GM19372 (cell line): ENCODE measurements around the gene KAT5.
A peak's percentile ranks its signal among the peaks of the same experiment; 100 is the strongest.
"Not testable (repeated sequence)": the region's sequence is repeated elsewhere in the genome, so short reads cannot be mapped to it uniquely, and the experiment has no call there.

Experiments used
- ATAC-seq: cut with Tn5 transposase; IDR thresholded peaks from one replicate; pipeline ENCODE4 v1.9.1; 2021; ENCODE audit warnings: mild to moderate bottlenecking, low read depth, moderate library complexity; ENCODE audit not compliant: unreplicated experiment

KAT5 gene

DNA sequence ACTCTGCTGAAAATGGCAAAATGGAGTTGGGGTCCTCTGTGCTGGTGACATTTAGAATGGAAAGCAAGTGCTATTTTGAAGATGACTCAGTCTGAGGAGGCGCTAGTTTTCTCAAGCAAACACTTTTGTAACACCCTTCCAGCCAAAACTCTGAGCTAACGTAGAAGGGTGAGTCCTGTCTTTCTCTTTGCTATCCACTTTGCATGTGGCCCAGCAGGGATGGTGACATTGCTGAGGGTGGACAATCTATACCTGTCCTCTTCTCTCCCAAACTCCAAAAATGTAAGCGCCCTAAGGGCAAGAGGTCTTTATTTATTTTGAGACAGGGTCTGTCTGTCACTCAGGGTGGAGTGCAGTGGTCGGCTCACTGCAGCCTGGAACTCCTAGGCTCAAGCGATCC is 3.6 kb upstream of the KAT5 start:
- no peak for ATAC-seq

GRCh38 chr11:65709661-65710060 is 2.4 kb upstream of the KAT5 start:
- ATAC-seq, result no peak

GRCh38 chr11:65710421-65710820 is 1.6 kb upstream of the KAT5 start:
- ATAC-seq, result no peak

- ATAC-seq, result no peak
These were observed 603 bp downstream of the KAT5 start for GRCh38 chr11:65712633-65713076.

DNA sequence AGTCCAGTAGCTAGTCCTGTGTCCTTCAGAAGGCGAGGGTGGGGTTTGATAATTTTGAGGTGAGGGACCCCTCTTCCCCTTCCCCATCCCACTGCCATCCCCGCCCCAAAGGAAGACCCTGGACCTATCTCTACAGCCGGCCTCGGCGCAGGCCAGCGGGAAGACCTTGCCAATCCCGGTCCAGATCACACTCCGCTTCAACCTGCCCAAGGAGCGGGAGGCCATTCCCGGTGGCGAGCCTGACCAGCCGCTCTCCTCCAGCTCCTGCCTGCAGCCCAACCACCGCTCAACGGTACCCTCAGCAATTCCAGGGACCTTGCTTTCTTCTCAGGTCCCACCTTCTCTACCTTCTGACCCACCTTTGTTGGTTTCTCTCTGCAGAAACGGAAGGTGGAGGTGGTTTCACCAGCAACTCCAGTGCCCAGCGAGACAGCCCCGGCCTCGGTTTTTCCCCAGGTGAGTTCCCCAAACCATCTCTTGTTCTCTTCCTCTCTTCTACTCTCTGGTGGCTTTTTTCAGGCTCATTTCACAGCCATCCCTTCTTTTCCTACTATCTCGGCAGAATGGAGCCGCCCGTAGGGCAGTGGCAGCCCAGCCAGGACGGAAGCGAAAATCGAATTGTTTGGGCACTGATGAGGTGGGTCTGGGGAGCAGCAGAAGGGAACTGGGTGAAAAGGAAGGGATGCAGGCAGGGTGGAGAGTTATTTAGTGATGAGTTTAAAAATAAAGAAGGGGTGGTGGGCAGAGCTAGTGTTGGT is 1.3 kb downstream of the KAT5 start:
- no peak for ATAC-seq

GRCh38 chr11:65714433-65714832 is 2.4 kb downstream of the KAT5 start:
- ATAC-seq, result no peak

GRCh38 chr11:65716302-65716701 is 4.2 kb downstream of the KAT5 start:
- no peak for ATAC-seq

GRCh38 chr11:65716774-65717405 is 4.8 kb downstream of the KAT5 start:
- no peak for ATAC-seq

DNA sequence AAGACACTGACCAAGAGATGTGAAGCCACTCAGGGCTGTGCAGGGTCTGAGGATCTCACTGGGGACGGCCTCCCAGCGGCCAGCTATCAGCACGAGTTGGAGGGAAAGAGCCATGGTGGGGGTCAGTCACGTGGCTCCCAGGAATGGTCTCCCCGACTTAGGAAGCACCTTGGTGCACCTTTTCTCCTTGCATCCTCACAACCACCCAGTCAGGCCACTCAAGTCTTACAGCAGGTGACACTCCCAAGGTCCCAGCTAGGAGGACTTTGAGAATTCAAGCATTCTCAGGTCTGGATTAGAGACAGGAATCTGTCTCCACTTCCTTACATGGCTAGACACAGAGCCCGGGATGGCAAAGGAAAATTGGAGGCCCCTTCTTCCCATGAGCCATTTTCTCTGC is 5.9 kb downstream of the KAT5 start:
- ATAC-seq, result no peak

DNA sequence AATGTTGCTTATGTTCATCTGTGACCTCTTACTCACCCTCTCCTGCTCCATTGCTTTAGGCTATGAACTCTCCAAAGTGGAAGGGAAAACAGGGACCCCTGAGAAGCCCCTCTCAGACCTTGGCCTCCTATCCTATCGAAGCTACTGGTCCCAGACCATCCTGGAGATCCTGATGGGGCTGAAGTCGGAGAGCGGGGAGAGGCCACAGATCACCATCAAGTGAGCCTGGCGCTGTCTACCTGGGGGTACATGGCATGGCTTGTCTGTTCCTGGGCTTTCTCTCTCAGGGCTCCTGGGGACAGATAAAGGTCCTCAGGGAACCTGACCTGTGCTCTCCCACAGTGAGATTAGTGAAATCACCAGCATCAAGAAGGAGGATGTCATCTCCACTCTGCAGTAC is 6.5 kb downstream of the KAT5 start:
- no peak for ATAC-seq

DNA sequence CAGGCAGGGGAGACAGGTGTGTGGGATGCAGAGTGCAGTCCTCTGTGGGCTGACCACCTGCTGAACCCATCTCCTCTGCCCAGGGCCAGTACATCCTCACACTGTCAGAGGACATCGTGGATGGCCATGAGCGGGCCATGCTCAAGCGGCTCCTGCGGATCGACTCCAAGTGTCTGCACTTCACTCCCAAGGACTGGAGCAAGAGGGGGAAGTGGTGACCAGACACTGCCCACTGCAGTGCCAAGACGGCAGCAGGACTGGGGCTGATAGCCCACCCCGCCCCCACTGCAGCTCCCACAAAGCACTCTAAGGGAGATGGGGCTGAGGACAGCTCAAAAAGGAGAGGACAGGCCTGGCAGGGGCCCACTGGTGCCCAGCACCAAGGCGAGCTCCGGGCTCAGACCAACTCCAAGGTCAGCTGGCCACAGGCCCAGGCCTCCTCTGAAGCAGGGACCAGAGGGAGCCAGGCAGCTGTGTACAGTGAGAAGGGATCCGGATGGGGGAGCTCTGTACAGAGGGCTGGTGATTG is 7.0 kb downstream of the KAT5 start:
- no peak for ATAC-seq

DNA sequence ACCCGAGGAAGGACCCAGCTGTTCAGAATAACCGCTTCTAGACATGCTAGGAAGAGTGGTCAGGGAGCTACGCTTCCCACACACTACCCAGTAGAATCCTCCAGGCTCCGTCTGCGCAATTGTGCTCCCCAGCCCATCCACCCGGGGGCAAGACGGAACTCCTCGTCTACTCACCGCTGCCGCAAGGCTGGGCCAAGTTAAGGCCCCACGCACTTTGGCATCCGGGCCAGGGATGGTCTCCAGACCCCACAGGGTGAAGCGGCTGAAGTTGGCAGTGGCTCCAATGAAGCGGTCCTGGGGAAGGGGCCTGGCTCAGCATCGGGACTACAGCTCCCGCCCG is 7.8 kb downstream of the KAT5 start:
- ATAC-seq, result peak; percentile 15

DNA sequence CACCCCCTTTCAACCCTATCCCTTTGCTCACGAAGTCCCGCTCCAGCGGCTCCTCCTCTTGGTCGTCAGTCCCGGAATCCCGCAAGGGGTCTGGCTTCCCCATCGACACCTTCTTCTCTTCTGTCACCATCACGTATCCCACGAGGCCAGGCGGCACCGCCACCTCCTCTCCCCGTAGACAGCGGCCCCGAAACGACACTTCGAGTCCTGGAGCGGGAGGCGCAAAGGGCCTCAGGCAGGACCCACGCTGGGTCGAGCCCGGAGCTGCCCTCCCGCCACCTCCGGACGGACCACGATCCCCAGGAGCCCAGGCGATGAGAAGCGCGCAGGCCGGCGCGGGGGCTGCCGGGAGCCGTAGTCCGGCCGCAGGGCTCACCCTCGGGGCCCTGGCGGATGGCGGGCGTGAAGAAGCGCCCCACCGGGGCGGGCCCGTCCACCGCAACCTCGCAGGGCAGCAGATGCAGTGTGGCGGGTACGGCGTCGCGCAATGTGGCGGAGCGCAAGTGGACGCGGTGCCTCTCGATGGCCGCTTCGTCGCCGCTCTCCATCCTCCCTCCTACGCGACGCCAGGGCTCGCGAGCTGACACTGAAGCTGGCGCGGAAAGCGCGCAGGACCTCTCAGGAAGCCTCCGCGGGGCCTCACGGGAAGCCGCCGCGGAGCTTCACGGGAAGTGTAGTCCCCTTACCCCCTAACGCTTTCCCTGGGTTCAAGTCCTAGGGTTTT is 8.3 kb downstream of the KAT5 start, which contains the start of gene RNASEH2C:
TSS of gene RNASEH2C (minus strand) at position 588 of the 724 bp plus-strand sequence. CDS start at position 548, 40 bp downstream.
- ATAC-seq, result peak; percentile 77

DNA sequence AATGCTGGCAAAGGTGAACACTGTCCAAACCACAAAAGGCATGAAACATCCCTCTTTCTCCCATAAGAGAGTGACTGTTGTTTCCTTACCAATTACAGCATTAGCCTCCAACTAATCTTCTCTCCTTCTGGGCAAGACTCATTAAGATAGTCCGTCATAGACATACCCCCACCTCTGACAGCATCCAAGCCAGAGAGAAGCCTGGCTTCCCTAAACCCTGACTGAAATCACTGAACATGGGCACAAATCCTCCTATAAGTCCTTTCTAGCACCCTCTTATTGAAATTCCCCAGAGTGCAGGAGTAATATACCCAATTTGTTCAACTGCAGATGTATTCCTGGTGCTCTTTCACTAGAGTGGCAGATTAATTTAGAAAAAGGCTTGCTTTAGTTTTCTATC is 10.2 kb downstream of the KAT5 start:
- ATAC-seq, result no peak

GRCh38 chr11:65726660-65727059 is 14.6 kb downstream of the KAT5 start:
- no peak for ATAC-seq

- ATAC-seq, result no peak
These were observed 15.8 kb downstream of the KAT5 start for GRCh38 chr11:65727865-65728264.

- no peak for ATAC-seq
These were observed 18.4 kb downstream of the KAT5 start for GRCh38 chr11:65730461-65730860.

GRCh38 chr11:65735111-65735510 is 23.1 kb downstream of the KAT5 start:
- ATAC-seq, result not testable (repeated sequence)

- no peak for ATAC-seq
These were observed 24.8 kb downstream of the KAT5 start for GRCh38 chr11:65736810-65737209.

DNA sequence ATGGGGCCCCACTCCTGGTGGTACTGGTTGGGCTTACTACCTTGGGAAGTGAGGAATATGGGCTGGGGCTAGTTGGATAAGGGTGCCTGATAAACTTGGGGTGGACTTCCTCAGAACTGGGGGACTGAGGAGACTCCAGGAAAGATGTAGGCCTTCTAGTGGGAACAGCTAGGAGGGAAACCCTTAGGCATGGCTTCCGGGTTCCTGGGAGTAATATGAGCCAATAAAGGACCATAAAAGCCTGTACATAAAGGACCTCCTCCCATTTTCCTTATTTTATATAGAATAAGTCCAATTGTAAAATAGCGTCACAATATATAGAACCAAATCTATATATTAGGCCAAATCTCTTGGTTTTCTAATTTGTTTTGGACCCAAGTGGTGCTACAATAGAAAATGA is 27.0 kb downstream of the KAT5 start:
- no peak for ATAC-seq

GRCh38 chr11:65741185-65741584 is 29.1 kb downstream of the KAT5 start:
- no peak for ATAC-seq
